ENCODE measurements around the gene ASGR2.

ASGR2 gene

GRCh38 chr17:7058831-7059447 is 55.7 kb downstream of the ASGR2 start:
- no peak for DNase-seq

- DNase-seq, result no peak
Measured at GRCh38 chr17:7056386-7056785, 58.2 kb downstream of the ASGR2 start.
